ENCODE measurements around the gene SLCO3A1. TPM values are rescaled to one million over a fixed set of nuclear protein-coding genes. Genes with fewer than 3 reads are reported as not detected.
A peak's percentile ranks its signal among the peaks of the same experiment; 100 is the strongest.

The SLCO3A1 gene
- total RNA-seq, 2 experiments from 2014 or later, result 29.5 to 30.4 TPM

DNA sequence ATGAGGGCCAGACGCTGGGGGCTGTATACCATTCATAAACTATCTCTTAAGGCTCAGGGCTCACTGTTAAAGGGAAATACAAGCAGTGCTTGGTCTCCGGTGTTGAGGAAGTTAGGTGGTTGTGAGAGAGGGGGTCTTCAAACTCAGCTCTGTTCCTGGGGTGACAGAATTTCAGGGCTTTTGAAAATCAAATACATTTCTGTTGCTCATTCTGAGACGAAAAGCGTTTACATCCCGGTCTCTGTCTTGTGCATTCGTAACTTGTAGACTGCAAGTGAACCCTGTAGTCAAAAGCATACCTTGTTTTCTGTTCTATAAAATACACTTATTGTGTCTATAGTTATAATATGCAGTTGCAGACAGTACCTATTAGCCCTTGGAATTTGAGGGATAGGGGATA is 1.7 kb downstream of the SLCO3A1 start:
- Histone ChIP-seq H3K27me3 (ENCODE audit: control insufficient read depth in 1 of 2, insufficient read depth in 2 of 2, low read length in 2 of 2) (no peaks in the 10 kb centered on the region), H3K9me3 (ENCODE audit: control insufficient read depth in 1 of 2, insufficient read depth in 1 of 2, low read length in 2 of 2) (no peaks in the 10 kb centered on the region), H3K27ac (ENCODE audit: low read depth in 1 of 2, low read length in 2 of 2) (peak overlapping the region; percentile 6 to 36), H3K4me3 (ENCODE audit: low read length) (peak overlapping the region; percentile 67), H3K4me1 (ENCODE audit: insufficient read depth, low read length) (peaks cover 78% of the 10 kb centered on the region), H3K36me3 (ENCODE audit: insufficient read depth, low read length) (no peaks in the 10 kb centered on the region)
- intact Hi-C loops (cut with DNase I, micrococcal nuclease), result loop anchor here (5.0 to 10.0 kb wide), 3 partner anchors 72 to 550 kb away; no protein-coding TSS in a partner anchor
- POLR2A ChIA-PET, result interaction anchor here (1.0 to 4.0 kb wide), 4 partner anchors 12 to 1962 kb away, joined by 4 to 15 read pairs (median 8); partner anchors contain the start of gene AP3S2
- DNase-seq (no peak), ATAC-seq (ENCODE audit: poor library complexity) (no peak)
- CTCF ChIA-PET, result interaction anchor here (1.7 kb wide), 1 partner anchor 149 kb away, joined by 7 read pairs; no protein-coding TSS in a partner anchor
- Mint-ChIP-seq H3K4me1 (ENCODE audit: low read depth) (peaks cover 80% of the 10 kb centered on the region), H3K27me3 (no peaks in the 10 kb centered on the region), H3K9me3 (no peaks in the 10 kb centered on the region), H3K4me3 (peak overlapping the region; percentile 93), H3K27ac (peak overlapping the region; percentile 91), H3K36me3 (ENCODE audit: low read depth) (peaks cover 4% of the 10 kb centered on the region)
- TF ChIP-seq, protein P1, sequence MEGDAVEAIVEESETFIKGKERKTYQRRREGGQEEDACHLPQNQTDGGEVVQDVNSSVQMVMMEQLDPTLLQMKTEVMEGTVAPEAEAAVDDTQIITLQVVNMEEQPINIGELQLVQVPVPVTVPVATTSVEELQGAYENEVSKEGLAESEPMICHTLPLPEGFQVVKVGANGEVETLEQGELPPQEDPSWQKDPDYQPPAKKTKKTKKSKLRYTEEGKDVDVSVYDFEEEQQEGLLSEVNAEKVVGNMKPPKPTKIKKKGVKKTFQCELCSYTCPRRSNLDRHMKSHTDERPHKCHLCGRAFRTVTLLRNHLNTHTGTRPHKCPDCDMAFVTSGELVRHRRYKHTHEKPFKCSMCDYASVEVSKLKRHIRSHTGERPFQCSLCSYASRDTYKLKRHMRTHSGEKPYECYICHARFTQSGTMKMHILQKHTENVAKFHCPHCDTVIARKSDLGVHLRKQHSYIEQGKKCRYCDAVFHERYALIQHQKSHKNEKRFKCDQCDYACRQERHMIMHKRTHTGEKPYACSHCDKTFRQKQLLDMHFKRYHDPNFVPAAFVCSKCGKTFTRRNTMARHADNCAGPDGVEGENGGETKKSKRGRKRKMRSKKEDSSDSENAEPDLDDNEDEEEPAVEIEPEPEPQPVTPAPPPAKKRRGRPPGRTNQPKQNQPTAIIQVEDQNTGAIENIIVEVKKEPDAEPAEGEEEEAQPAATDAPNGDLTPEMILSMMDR (IDR thresholded peaks at IDR 0.05), result no peak

DNA sequence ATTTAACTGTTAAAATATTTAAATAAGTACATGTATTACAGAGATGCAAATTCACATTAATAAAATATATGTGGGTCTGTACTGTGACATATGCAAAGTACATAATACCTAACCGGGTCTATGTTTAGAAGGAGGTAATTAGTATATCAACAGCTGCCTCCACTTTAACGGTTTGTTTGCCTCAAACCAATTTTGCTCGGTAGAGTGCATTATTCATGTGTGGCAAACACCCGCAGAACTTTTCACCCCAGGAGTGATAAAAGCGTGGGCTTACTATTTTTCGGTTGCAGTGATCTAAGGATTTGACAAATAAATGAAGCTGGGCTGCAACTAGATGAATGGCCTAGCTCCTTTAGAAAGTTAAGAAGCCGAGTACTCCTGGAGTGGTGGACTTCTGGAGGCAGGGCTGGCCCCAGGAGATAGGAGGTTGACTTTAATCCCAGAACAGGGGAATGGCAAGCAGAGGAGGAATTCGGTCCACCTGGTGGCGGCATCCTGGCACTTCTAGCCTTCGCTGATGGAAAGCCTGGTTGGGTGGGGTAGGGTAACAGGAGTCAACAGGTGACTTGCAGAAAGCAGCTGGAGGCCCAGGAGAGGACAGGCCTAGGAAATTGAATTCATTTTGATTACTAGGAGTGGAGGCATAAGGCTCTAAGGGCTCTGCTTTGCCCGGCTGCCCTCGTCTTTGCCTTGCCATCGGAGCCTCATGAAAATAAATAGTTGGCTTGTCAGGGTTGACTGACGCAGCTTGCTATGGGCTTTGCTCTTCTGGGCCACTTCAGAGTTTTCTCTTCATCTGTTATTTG is 2.4 kb downstream of the SLCO3A1 start:
- peak in 3 of 14 experiments; percentile 42 to 54 (median 43) for DNase-seq
- peak overlapping the region; percentile 15 to 67 for H3K27ac ChIP-seq (ENCODE audit: low read depth in 1 of 2, low read length in 2 of 2)

DNA sequence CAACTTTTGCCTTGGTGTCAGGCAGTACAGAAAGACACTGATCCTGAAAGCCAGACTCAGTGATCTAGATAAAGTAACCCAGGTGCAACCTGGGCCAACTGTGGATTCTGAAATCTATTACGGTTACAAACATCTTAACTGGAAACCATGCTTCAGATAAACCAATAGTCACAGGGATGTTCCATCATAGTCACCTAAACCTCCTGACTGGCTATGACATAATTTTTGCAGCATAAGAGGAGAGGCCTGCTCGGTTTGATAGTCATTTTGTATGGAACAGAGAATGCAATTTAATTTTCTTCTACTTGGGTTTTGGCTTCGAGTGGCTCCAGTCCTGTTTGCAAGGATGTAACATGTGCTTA is 3.7 kb downstream of the SLCO3A1 start:
- Histone ChIP-seq H3K4me1 (ENCODE audit: insufficient read depth, low read length) (peaks cover 79% of the 10 kb centered on the region), H3K36me3 (ENCODE audit: insufficient read depth, low read length) (peaks cover 5% of the 10 kb centered on the region), H3K4me3 (ENCODE audit: low read length) (no peak overlapping the region), H3K27ac (ENCODE audit: low read depth in 1 of 2, low read length in 2 of 2) (peak overlapping the region; percentile 42 to 67), H3K9me3 (ENCODE audit: control insufficient read depth in 1 of 2, insufficient read depth in 1 of 2, low read length in 2 of 2) (no peaks in the 10 kb centered on the region), H3K27me3 (ENCODE audit: control insufficient read depth in 1 of 2, insufficient read depth in 2 of 2, low read length in 2 of 2) (no peaks in the 10 kb centered on the region)
- Mint-ChIP-seq H3K4me1 (ENCODE audit: low read depth) (peaks cover 80% of the 10 kb centered on the region), H3K36me3 (ENCODE audit: low read depth) (peaks cover 4% of the 10 kb centered on the region), H3K27ac (peak overlapping the region; percentile 91), H3K9me3 (no peaks in the 10 kb centered on the region), H3K27me3 (no peaks in the 10 kb centered on the region), H3K4me3 (peak overlapping the region; percentile 70)
- ATAC-seq (ENCODE audit: poor library complexity) (peak; percentile 22), DNase-seq (peak in 2 of 14 experiments; percentile 53 to 59)
- ChIA-PET POLR2A (no interaction called here), CTCF (no interaction called here)
- TF ChIP-seq, protein P1 (IDR thresholded peaks at IDR 0.05), result no peak
- intact Hi-C loops (cut with DNase I, micrococcal nuclease), result loop anchor here (5.0 to 10.0 kb wide), 3 partner anchors 70 to 552 kb away; no protein-coding TSS in a partner anchor

More for the DNA sequence above, 2.4 kb downstream of the SLCO3A1 start:
- peak overlapping the region; percentile 93 for H3K4me3 Mint-ChIP-seq
- ChIA-PET CTCF (interaction anchor here (0.8 to 1.1 kb wide), 2 partner anchors 12 to 86 kb away, joined by 3 read pairs; no protein-coding TSS in a partner anchor), POLR2A (interaction anchor here (1.2 to 4.0 kb wide), 2 partner anchors 12 to 86 kb away, joined by 5 to 15 read pairs; no protein-coding TSS in a partner anchor)
- peaks cover 80% of the 10 kb centered on the region for H3K4me1 Mint-ChIP-seq (ENCODE audit: low read depth)
- no peak for ATAC-seq (ENCODE audit: poor library complexity)
- peaks cover 78% of the 10 kb centered on the region for H3K4me1 ChIP-seq (ENCODE audit: insufficient read depth, low read length)
- intact Hi-C loops (cut with DNase I, micrococcal nuclease), result loop anchor here (5.0 to 10.0 kb wide), 3 partner anchors 71 to 551 kb away; no protein-coding TSS in a partner anchor
- no peaks in the 10 kb centered on the region for H3K9me3 ChIP-seq (ENCODE audit: control insufficient read depth in 1 of 2, insufficient read depth in 1 of 2, low read length in 2 of 2)
- H3K27me3 Mint-ChIP-seq, result no peaks in the 10 kb centered on the region
- TF ChIP-seq, protein P1 (IDR thresholded peaks at IDR 0.05), result no peak
- no peaks in the 10 kb centered on the region for H3K27me3 ChIP-seq (ENCODE audit: control insufficient read depth in 1 of 2, insufficient read depth in 2 of 2, low read length in 2 of 2)
- H3K9me3 Mint-ChIP-seq, result no peaks in the 10 kb centered on the region
- peaks cover 2% of the 10 kb centered on the region for H3K36me3 ChIP-seq (ENCODE audit: insufficient read depth, low read length)
- H3K36me3 Mint-ChIP-seq (ENCODE audit: low read depth), result peaks cover 4% of the 10 kb centered on the region
- H3K27ac Mint-ChIP-seq, result peak overlapping the region; percentile 91
- peak overlapping the region; percentile 67 for H3K4me3 ChIP-seq (ENCODE audit: low read length)

Data from CD4-positive, alpha-beta T cell (primary cell).